K562 (cell line): ENCODE data around the gene POLD3. TPM values are rescaled to one million over a fixed set of nuclear protein-coding genes. Genes with fewer than 3 reads are reported as not detected.

Experiments
- ATAC-seq: fragments of 200-7000 bp; cut with Tn5 transposase; 3 replicates; pipeline ENCODE4 v1.9.1; 2020; ENCODE audit warnings: moderate library complexity
- BruUV-seq: library from RNA; stranded (reverse); fragments of 400-500 nt; replicated peaks from 2 replicates; lab custom pipeline; 2021; lab: Mats Ljungman, UMichigan
- CTCF ChIA-PET: fragments of 300-600 bp; formaldehyde crosslinking; extraction: SDS; loops from one replicate; lab custom pipeline; 2021; ENCODE audit warnings: low intra/inter-chr PET ratio; lab: Yijun Ruan, JAX
- POLR2A ChIA-PET: fragments of 300-600, 350-650 bp; sonication (Branson Sonifier 250); formaldehyde crosslinking; extraction: SDS; loops from one replicate; lab custom pipeline; 2021; ENCODE audit warnings: antibody characterized with exemption, inconsistent platforms; lab: Yijun Ruan, JAX
- DNase-seq, 4 experiments: peaks; one replicate each; pipeline versions ENCODE4 v3.0.0 to v3.0.0-alpha.2; 2011 to 2018; ENCODE audit warnings: low spot score in 3 of 4, mixed read lengths in 3 of 4; ENCODE audit errors: extremely low read depth in 1 of 4
- FAIRE-seq: peaks from 2 replicates; lab custom pipeline; 2011; peaks lifted over from hg19 to GRCh38; lab: Jason Lieb, UNC
- H2AFZ ChIP-seq: 2 replicates; pipeline ENCODE4 v1.6.0; 2011; ENCODE audit warnings: low read depth, low read length, control low read depth, inconsistent platforms
- H3K27ac ChIP-seq: fragments of 200-600 bp; 3 replicates; pipeline ENCODE4 v1.8.0; 2011; ENCODE audit warnings: low read depth, mild to moderate bottlenecking, control low read depth, inconsistent platforms, low read length, moderate library complexity, mixed read lengths; ENCODE audit errors: extremely low read depth
- H3K27me3 ChIP-seq, 2 experiments: fragments of 300-600 bp in 1 of 2; 2 replicates in 1 of 2; 3 replicates in 1 of 2; pipeline versions ENCODE4 v1.6.0 to v1.8.0; 2011; ENCODE audit warnings: inconsistent platforms in 2 of 2, low read length in 2 of 2, mild to moderate bottlenecking in 1 of 2, mixed read lengths in 1 of 2, moderate library complexity in 1 of 2; ENCODE audit not compliant: control insufficient read depth in 2 of 2, insufficient read depth in 2 of 2
- H3K36me3 ChIP-seq: fragments of 300-600 bp; 3 replicates; pipeline ENCODE4 v1.8.0; 2011; ENCODE audit warnings: mild to moderate bottlenecking, low read length, inconsistent platforms; ENCODE audit not compliant: control insufficient read depth, insufficient read depth
- H3K4me1 ChIP-seq, 2 experiments: fragments of 200-600 bp in 1 of 2; replicated peaks in 1 of 2; 2 replicates in 1 of 2; 3 replicates in 1 of 2; pipeline versions ENCODE4 v1.5.1 to v1.8.0; 2011; ENCODE audit warnings: inconsistent platforms in 2 of 2, low read length in 2 of 2, mild to moderate bottlenecking in 1 of 2, mixed read lengths in 1 of 2, moderate library complexity in 1 of 2; ENCODE audit not compliant: control insufficient read depth in 2 of 2, insufficient read depth in 2 of 2
- H3K4me2 ChIP-seq: 2 replicates; pipeline ENCODE4 v1.6.1; 2011; ENCODE audit warnings: low read length, control low read depth, inconsistent platforms, mixed read lengths; ENCODE audit not compliant: insufficient read depth
- H3K4me3 ChIP-seq: fragments of 200-600 bp; sonication (generic), shearing (Covaris generic); 2 replicates; pipeline ENCODE4 v1.5.1; 2016; ENCODE audit warnings: control low read depth, inconsistent platforms
- H3K79me2 ChIP-seq: fragments of 200-600 bp; 3 replicates; pipeline ENCODE4 v1.8.0; 2011; ENCODE audit warnings: low read length, inconsistent platforms; ENCODE audit not compliant: control insufficient read depth, insufficient read depth
- H3K9ac ChIP-seq, 2 experiments: 2 replicates each; pipeline versions ENCODE4 v1.6.0 to v1.6.1; 2011; ENCODE audit warnings: low read depth in 2 of 2, low read length in 2 of 2, control low read depth in 1 of 2, inconsistent platforms in 1 of 2, mild to moderate bottlenecking in 1 of 2, mixed read lengths in 1 of 2; ENCODE audit not compliant: insufficient read depth in 1 of 2
- H3K9me1 ChIP-seq: one replicate; pipeline ENCODE4 v1.6.0; 2011; ENCODE audit warnings: inconsistent platforms, mild to moderate bottlenecking, low read length, moderate library complexity; ENCODE audit not compliant: control insufficient read depth, insufficient read depth
- H3K9me3 ChIP-seq: replicated peaks from 2 replicates; pipeline ENCODE4 v1.5.1; 2011; ENCODE audit warnings: low read depth, low read length, inconsistent platforms; ENCODE audit not compliant: control insufficient read depth, insufficient read depth
- H4K20me1 ChIP-seq: replicated peaks from 2 replicates; pipeline ENCODE4 v1.6.1; 2011; ENCODE audit warnings: low read length, inconsistent platforms, mixed read lengths; ENCODE audit not compliant: control insufficient read depth, insufficient read depth
- CAMTA2 ChIP-seq: fragments of 250-450 bp; sonication (Bioruptor Pico); conservative IDR thresholded peaks from 2 replicates; pipeline ENCODE4 v1.5.1; 2022
- MTA3 ChIP-seq: fragments of 450-650 bp; formaldehyde crosslinking; IDR thresholded peaks from 2 replicates; pipeline ENCODE4 v1.6.1; 2017; ENCODE audit warnings: mild to moderate bottlenecking, borderline replicate concordance
- NFE2 ChIP-seq: IDR thresholded peaks from 2 replicates; pipeline ENCODE4 v1.6.1; 2014; ENCODE audit warnings: antibody characterized with exemption, low read depth
- POLR2B ChIP-seq: fragments of 450-650 bp; IDR thresholded peaks from 2 replicates; pipeline ENCODE4 v1.6.1; 2018; ENCODE audit warnings: low read depth; ENCODE audit not compliant: partially characterized antibody
- XRCC4 ChIP-seq: IDR thresholded peaks from one replicate; pipeline ENCODE4 v1.6.1; 2011; ENCODE audit not compliant: insufficient read depth, insufficient read length; ENCODE audit errors: extremely low read depth
- WGBS: fragments of 100-300 bp; shearing (Covaris generic); methylation state at CpG from one replicate; pipeline ENCODE4 v1.1.6; 2016; ENCODE audit warnings: low coverage, mixed read lengths; ENCODE audit not compliant: insufficient coverage; ENCODE audit errors: missing lambda C conversion rate; 5-methylcytosine and 5-hydroxymethylcytosine counted together
- in situ Hi-C: fragments of 300-500 bp; cut with MboI; formaldehyde crosslinking; loops from 4 replicates; pipeline ENCODE4 v1.15.0; 2018; ENCODE audit warnings: inconsistent platforms, mixed read lengths
- intact Hi-C: fragments of 100-400 bp; cut with micrococcal nuclease; formaldehyde crosslinking; loops from 2 replicates; pipeline ENCODE4 v1.14.2; 2022
- polyA plus RNA-seq, 8 experiments: library from polyadenylated mRNA; depleted of rRNA in 4 of 8; stranded (reverse) in 5 of 8; unstranded in 3 of 8; fragments of >200 nt; fragmentation: Nextera tagmentation in 2 of 8; fragmentation: Illumina TruSeq in 1 of 8; extraction: Ambion mirVana in 2 of 8; extraction: Trizol in 1 of 8; gene quantifications; 2 replicates each; pipeline versions ENCODE4 v1.2.1 to v1.2.3, GENCODE V29; 2011 to 2014; ENCODE audit warnings: inconsistent platforms in 1 of 8, missing spikeins in 1 of 8
- total RNA-seq, 7 experiments: library from RNA; depleted of rRNA in 6 of 7; stranded (reverse); fragments of >200 nt in 6 of 7; fragmentation: Illumina TruSeq in 2 of 7; extraction: Trizol in 2 of 7; gene quantifications; 2 replicates each; pipeline versions ENCODE4 v1.2.1 to v1.2.3, GENCODE V29; 2011 to 2021; ENCODE audit warnings: low replicate concordance in 1 of 7
- TF ChIP-seq, protein P1 (sequence below): sonication (generic); formaldehyde crosslinking; IDR thresholded peaks from 2 replicates; pipeline ENCODE4 v1.8.1; 2023; ENCODE audit warnings: mild to moderate bottlenecking, missing genetic modification reagents
- TF ChIP-seq, protein P2 (sequence below): sonication (generic); formaldehyde crosslinking; IDR thresholded peaks from 2 replicates; pipeline ENCODE4 v1.8.0; 2022; ENCODE audit warnings: mild to moderate bottlenecking, missing genetic modification reagents, borderline replicate concordance
- TF ChIP-seq, protein P3 (sequence below), 2 experiments: fragments of 450-650 bp; formaldehyde crosslinking in 1 of 2; IDR thresholded peaks; 2 replicates each; pipeline versions ENCODE4 v1.4.0 to v1.6.1; 2014 to 2020; ENCODE audit warnings: mild to moderate bottlenecking in 2 of 2, borderline replicate concordance in 1 of 2, low read depth in 1 of 2
- TF ChIP-seq, protein P4 (sequence below): fragments of 250-450 bp; sonication (Bioruptor Pico); IDR thresholded peaks from 2 replicates; pipeline ENCODE4 v1.5.0; 2021

The POLD3 gene
- total and polyA plus RNA-seq, 9 of the 15 experiments (the other 6 are each of a cell fraction or from before 2014, with no cell fraction given) = 10.6 to 40.1 (median 24.6) TPM

GRCh38 chr11:74648894-74649293 is 56.5 kb downstream of the POLD3 start:
- H3K4me2 ChIP-seq = no peak overlapping the region
- H3K9ac ChIP-seq = no peak overlapping the region
- peaks cover 8% of the 10 kb centered on the region; the same call in 1 of the 3 replicates for H3K36me3 ChIP-seq
- ATAC-seq (no peak), FAIRE-seq (no peak), DNase-seq (no peak)
- in situ Hi-C loops (no loop called here), intact Hi-C loops (no loop called here)
- no TSS peak for BruUV-seq
- H3K27ac ChIP-seq = no peak overlapping the region
- CTCF ChIA-PET = no interaction called here
- POLR2A ChIA-PET = interaction anchor here (0.6 kb wide), 1 partner anchor 507 kb away, joined by 4 read pairs; no protein-coding TSS in a partner anchor
- H3K79me2 ChIP-seq = no peaks in the 10 kb centered on the region
- H4K20me1 ChIP-seq = no peaks in the 10 kb centered on the region
- no peaks in the 10 kb centered on the region for H3K9me1 ChIP-seq
- no peak overlapping the region for H2AFZ ChIP-seq
- 0 out of 2 replicates have a peak, but pooled peaks cover under 1% of the 10 kb centered on the region for H3K9me3 ChIP-seq
- WGBS = 85% methylated on average over 4 of the region's 4 CpGs
- no peaks in the 10 kb centered on the region for H3K27me3 ChIP-seq
- peaks cover 0 to 3% of the 10 kb centered on the region in 2 experiments; a peak in 1 of 5 replicates for H3K4me1 ChIP-seq
- no peak overlapping the region for H3K4me3 ChIP-seq
- TF ChIP-seq, protein P1, sequence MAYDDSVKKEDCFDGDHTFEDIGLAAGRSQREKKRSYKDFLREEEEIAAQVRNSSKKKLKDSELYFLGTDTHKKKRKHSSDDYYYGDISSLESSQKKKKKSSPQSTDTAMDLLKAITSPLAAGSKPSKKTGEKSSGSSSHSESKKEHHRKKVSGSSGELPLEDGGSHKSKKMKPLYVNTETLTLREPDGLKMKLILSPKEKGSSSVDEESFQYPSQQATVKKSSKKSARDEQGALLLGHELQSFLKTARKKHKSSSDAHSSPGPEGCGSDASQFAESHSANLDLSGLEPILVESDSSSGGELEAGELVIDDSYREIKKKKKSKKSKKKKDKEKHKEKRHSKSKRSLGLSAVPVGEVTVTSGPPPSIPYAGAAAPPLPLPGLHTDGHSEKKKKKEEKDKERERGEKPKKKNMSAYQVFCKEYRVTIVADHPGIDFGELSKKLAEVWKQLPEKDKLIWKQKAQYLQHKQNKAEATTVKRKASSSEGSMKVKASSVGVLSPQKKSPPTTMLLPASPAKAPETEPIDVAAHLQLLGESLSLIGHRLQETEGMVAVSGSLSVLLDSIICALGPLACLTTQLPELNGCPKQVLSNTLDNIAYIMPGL (CRISPR knock-in tag) = no peak
- TF ChIP-seq CAMTA2 (CRISPR knock-in tag) (no peak), POLR2B (no peak), XRCC4 (no peak), NFE2 (no peak), MTA3 (no peak)
- TF ChIP-seq, protein P2, sequence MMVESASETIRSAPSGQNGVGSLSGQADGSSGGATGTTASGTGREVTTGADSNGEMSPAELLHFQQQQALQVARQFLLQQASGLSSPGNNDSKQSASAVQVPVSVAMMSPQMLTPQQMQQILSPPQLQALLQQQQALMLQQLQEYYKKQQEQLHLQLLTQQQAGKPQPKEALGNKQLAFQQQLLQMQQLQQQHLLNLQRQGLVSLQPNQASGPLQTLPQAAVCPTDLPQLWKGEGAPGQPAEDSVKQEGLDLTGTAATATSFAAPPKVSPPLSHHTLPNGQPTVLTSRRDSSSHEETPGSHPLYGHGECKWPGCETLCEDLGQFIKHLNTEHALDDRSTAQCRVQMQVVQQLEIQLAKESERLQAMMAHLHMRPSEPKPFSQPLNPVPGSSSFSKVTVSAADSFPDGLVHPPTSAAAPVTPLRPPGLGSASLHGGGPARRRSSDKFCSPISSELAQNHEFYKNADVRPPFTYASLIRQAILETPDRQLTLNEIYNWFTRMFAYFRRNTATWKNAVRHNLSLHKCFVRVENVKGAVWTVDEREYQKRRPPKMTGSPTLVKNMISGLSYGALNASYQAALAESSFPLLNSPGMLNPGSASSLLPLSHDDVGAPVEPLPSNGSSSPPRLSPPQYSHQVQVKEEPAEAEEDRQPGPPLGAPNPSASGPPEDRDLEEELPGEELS (CRISPR knock-in tag) = no peak
- TF ChIP-seq, protein P3, sequence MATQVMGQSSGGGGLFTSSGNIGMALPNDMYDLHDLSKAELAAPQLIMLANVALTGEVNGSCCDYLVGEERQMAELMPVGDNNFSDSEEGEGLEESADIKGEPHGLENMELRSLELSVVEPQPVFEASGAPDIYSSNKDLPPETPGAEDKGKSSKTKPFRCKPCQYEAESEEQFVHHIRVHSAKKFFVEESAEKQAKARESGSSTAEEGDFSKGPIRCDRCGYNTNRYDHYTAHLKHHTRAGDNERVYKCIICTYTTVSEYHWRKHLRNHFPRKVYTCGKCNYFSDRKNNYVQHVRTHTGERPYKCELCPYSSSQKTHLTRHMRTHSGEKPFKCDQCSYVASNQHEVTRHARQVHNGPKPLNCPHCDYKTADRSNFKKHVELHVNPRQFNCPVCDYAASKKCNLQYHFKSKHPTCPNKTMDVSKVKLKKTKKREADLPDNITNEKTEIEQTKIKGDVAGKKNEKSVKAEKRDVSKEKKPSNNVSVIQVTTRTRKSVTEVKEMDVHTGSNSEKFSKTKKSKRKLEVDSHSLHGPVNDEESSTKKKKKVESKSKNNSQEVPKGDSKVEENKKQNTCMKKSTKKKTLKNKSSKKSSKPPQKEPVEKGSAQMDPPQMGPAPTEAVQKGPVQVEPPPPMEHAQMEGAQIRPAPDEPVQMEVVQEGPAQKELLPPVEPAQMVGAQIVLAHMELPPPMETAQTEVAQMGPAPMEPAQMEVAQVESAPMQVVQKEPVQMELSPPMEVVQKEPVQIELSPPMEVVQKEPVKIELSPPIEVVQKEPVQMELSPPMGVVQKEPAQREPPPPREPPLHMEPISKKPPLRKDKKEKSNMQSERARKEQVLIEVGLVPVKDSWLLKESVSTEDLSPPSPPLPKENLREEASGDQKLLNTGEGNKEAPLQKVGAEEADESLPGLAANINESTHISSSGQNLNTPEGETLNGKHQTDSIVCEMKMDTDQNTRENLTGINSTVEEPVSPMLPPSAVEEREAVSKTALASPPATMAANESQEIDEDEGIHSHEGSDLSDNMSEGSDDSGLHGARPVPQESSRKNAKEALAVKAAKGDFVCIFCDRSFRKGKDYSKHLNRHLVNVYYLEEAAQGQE (IDR thresholded peaks at IDR 0.05; ENCODE audit: borderline replicate concordance) = no peak
- TF ChIP-seq, protein P3 (CRISPR knock-in tag; IDR thresholded peaks at IDR 0.05; ENCODE audit: low read depth) = no peak
- TF ChIP-seq, protein P4, sequence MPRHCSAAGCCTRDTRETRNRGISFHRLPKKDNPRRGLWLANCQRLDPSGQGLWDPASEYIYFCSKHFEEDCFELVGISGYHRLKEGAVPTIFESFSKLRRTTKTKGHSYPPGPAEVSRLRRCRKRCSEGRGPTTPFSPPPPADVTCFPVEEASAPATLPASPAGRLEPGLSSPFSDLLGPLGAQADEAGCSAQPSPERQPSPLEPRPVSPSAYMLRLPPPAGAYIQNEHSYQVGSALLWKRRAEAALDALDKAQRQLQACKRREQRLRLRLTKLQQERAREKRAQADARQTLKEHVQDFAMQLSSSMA (CRISPR knock-in tag) = no peak
